HepG2 (cell line): ENCODE data around the gene WBP1. TPM values are rescaled to one million over a fixed set of nuclear protein-coding genes. Genes with fewer than 3 reads are reported as not detected.
A peak's percentile ranks its signal among the peaks of the same experiment; 100 is the strongest.

ENCODE experiments used
- ATF7-NPFF ChIP-seq: sonication (generic); formaldehyde crosslinking; IDR thresholded peaks from 2 replicates; pipeline ENCODE4 v1.8.1; 2023; ENCODE audit warnings: mild to moderate bottlenecking, low read depth, missing genetic modification reagents, moderate library complexity
- BRCA1 ChIP-seq: sonication (generic); formaldehyde crosslinking; IDR thresholded peaks from 2 replicates; pipeline ENCODE4 v1.4.0; 2020; ENCODE audit warnings: missing genetic modification reagents
- CBFB ChIP-seq: sonication (generic); formaldehyde crosslinking; IDR thresholded peaks from 2 replicates; pipeline ENCODE4 v1.4.0; 2020; ENCODE audit warnings: missing genetic modification reagents
- EZH2 ChIP-seq: conservative IDR thresholded peaks from 2 replicates; pipeline ENCODE4 v1.6.1; 2012; ENCODE audit warnings: mild to moderate bottlenecking, low read depth, low read length, moderate library complexity
- GPBP1L1 ChIP-seq: sonication (generic); formaldehyde crosslinking; IDR thresholded peaks from 2 replicates; pipeline ENCODE4 v1.5.0; 2020; ENCODE audit warnings: mild to moderate bottlenecking, missing genetic modification reagents
- GTF2F1 ChIP-seq: fragments of 150-350 bp; IDR thresholded peaks from 2 replicates; pipeline ENCODE4 v1.6.1; 2014; ENCODE audit warnings: low read length
- HDAC6 ChIP-seq: fragments of 200-600 bp; sonication (generic); IDR thresholded peaks from 2 replicates; pipeline ENCODE4 v1.7.0; 2017; ENCODE audit warnings: mild to moderate bottlenecking, antibody characterized with exemption, low read length, low read depth
- HES4 ChIP-seq: sonication (generic); formaldehyde crosslinking; IDR thresholded peaks from 2 replicates; pipeline ENCODE4 v1.9.0; 2021; ENCODE audit warnings: mild to moderate bottlenecking, missing genetic modification reagents, borderline replicate concordance
- MAFF ChIP-seq: IDR thresholded peaks from 2 replicates; pipeline ENCODE4 v1.6.1; 2011; ENCODE audit warnings: low read depth, low read length, improper control_type of control experiment
- MNT ChIP-seq: fragments of 450-650 bp; IDR thresholded peaks from 2 replicates; pipeline ENCODE4 v1.6.1; 2016
- MYPOP ChIP-seq: sonication (generic); formaldehyde crosslinking; IDR thresholded peaks from 2 replicates; pipeline ENCODE4 v1.8.1; 2023; ENCODE audit warnings: mild to moderate bottlenecking, moderate library complexity, missing genetic modification reagents
- NBN ChIP-seq: fragments of 450-650 bp; conservative IDR thresholded peaks from 2 replicates; pipeline ENCODE4 v1.6.1; 2017
- POLR2A ChIP-seq, 2 experiments: IDR thresholded peaks; 2 replicates each; pipeline ENCODE4 v1.6.1; 2011; ENCODE audit warnings: low read depth in 2 of 2, low read length in 2 of 2, mild to moderate bottlenecking in 1 of 2, moderate library complexity in 1 of 2; ENCODE audit not compliant: insufficient read depth in 1 of 2
- RARA ChIP-seq: IDR thresholded peaks from 2 replicates; pipeline ENCODE4 v1.6.1; 2016; ENCODE audit warnings: missing genetic modification reagents, missing compliant biosample characterization
- RXRA ChIP-seq: sonication (generic); formaldehyde crosslinking; IDR thresholded peaks from 2 replicates; pipeline ENCODE4 v1.5.1; 2020; ENCODE audit warnings: missing genetic modification reagents
- SNAPC5 ChIP-seq: sonication (generic); formaldehyde crosslinking; IDR thresholded peaks from 2 replicates; pipeline ENCODE4 v1.8.1; 2023; ENCODE audit warnings: mild to moderate bottlenecking, missing genetic modification reagents, borderline replicate concordance
- ZBTB8A ChIP-seq: sonication (generic); formaldehyde crosslinking; IDR thresholded peaks from 2 replicates; pipeline ENCODE4 v1.4.0; 2020; ENCODE audit warnings: mild to moderate bottlenecking, low read depth, missing genetic modification reagents, borderline replicate concordance
- ZNF124 ChIP-seq: sonication (generic); formaldehyde crosslinking; IDR thresholded peaks from 2 replicates; pipeline ENCODE4 v1.4.0; 2020; ENCODE audit warnings: missing genetic modification reagents
- ZNF207 ChIP-seq: fragments of 450-650 bp; IDR thresholded peaks from 2 replicates; pipeline ENCODE4 v1.6.1; 2016; ENCODE audit warnings: antibody characterized with exemption, borderline replicate concordance
- ZNF512B ChIP-seq: sonication (generic); formaldehyde crosslinking; IDR thresholded peaks from 2 replicates; pipeline ENCODE4 v1.5.1; 2020; ENCODE audit warnings: missing genetic modification reagents, mild to moderate bottlenecking, borderline replicate concordance
- ZNF546 ChIP-seq: sonication (generic); formaldehyde crosslinking; conservative IDR thresholded peaks from 2 replicates; pipeline ENCODE4 v1.8.1; 2023; ENCODE audit warnings: mild to moderate bottlenecking, missing genetic modification reagents
- ZNF589 ChIP-seq: sonication (generic); formaldehyde crosslinking; conservative IDR thresholded peaks from 2 replicates; pipeline ENCODE4 v1.8.0; 2022; ENCODE audit warnings: mild to moderate bottlenecking, moderate library complexity, missing genetic modification reagents
- ZNF614 ChIP-seq: IDR thresholded peaks from 2 replicates; pipeline ENCODE4 v1.6.1; 2018; ENCODE audit warnings: missing biosample characterization, missing genetic modification reagents, inconsistent platforms, borderline replicate concordance
- ZNF782 ChIP-seq: sonication (generic); formaldehyde crosslinking; IDR thresholded peaks from 2 replicates; pipeline ENCODE4 v1.4.0; 2020; ENCODE audit warnings: missing genetic modification reagents, mild to moderate bottlenecking, borderline replicate concordance
- polyA plus RNA-seq, 8 experiments: library from polyadenylated mRNA; depleted of rRNA in 3 of 8; stranded (reverse) in 7 of 8; unstranded in 1 of 8; fragments of >200 nt; fragmentation: Illumina TruSeq in 4 of 8; extraction: Trizol in 4 of 8; gene quantifications; 2 replicates each; pipeline versions ENCODE4 v1.2.1 to v1.2.3, GENCODE V29; 2011 to 2016; ENCODE audit warnings: low read depth in 4 of 8, missing spikeins in 1 of 8, mixed read lengths in 1 of 8; ENCODE audit not compliant: insufficient read depth in 1 of 8
- total RNA-seq, 5 experiments: library from RNA; depleted of rRNA; stranded (reverse); fragments of >200 nt; fragmentation: Illumina TruSeq; extraction: Trizol; gene quantifications; 2 replicates each; pipeline ENCODE4 v1.2.3, GENCODE V29; 2016; ENCODE audit warnings: low read depth in 1 of 5

Gene WBP1
- total and polyA plus RNA-seq, 2 of the 13 experiments (the other 11 are each of a cell fraction or from before 2014, with no cell fraction given) = 38.8 to 85.7 TPM

GRCh38 chr2:74507145-74507925 is 49.1 kb downstream of the WBP1 start, which contains the start of gene PCGF1 (continued):
- TF ChIP-seq ZNF614 (CRISPR knock-in tag) (peak; percentile 84; the same call in 1 of the 2 replicates), ZNF207 (no peak), CBFB (peak; percentile 85), ATF7-NPFF (CRISPR knock-in tag) (peak; percentile 91), NBN (no peak), MAFF (no peak), EZH2 (no peak), SNAPC5 (CRISPR knock-in tag) (no peak), ZNF124 (CRISPR knock-in tag) (no peak), HES4 (CRISPR knock-in tag) (peak; percentile 88; the same call in 1 of the 2 replicates), MNT (peak; percentile 80), POLR2A (IDR thresholded peaks at IDR 0.05; ENCODE audit: insufficient read depth in 1 of 2, low read depth in 2 of 2, low read length in 2 of 2) (peak in 1 of 2 experiments; percentile 73; a peak in 2 of 4 replicates), BRCA1 (CRISPR knock-in tag) (peak; percentile 70), ZNF782 (CRISPR knock-in tag) (peak; percentile 94; the same call in 1 of the 2 replicates), RXRA (CRISPR knock-in tag) (peak; percentile 98), ZBTB8A (no peak; the same call in 1 of the 2 replicates), HDAC6 (no peak), GPBP1L1 (no peak), ZNF512B (CRISPR knock-in tag) (peak; percentile 60; the same call in 1 of the 2 replicates), ZNF546 (CRISPR knock-in tag) (peak; percentile 83), MYPOP (CRISPR knock-in tag) (peak; percentile 41; the same call in 1 of the 2 replicates), GTF2F1 (no peak), ZNF589 (no peak), RARA (CRISPR knock-in tag) (peak; percentile 58; the same call in 1 of the 2 replicates)
